SK-N-SH (cell line): ENCODE data around the gene SLX4IP.

Source experiments
- RAD21 ChIP-seq: IDR thresholded peaks from 2 replicates; pipeline ENCODE4 v1.6.1; 2012; ENCODE audit warnings: mild to moderate bottlenecking, low read length
- RCOR1 ChIP-seq: fragments of 150-350 bp; IDR thresholded peaks from 2 replicates; pipeline ENCODE4 v1.6.1; 2017; ENCODE audit warnings: antibody characterized with exemption, low read length

- no peak for TF ChIP-seq RCOR1
- TF ChIP-seq RAD21, result no peak
Measured at GRCh38 chr20:10433623-10434466, 1.3 kb upstream of the SLX4IP start, which contains the start of gene MKKS.
